ENCODE results near the gene PDZD2.

DNA sequence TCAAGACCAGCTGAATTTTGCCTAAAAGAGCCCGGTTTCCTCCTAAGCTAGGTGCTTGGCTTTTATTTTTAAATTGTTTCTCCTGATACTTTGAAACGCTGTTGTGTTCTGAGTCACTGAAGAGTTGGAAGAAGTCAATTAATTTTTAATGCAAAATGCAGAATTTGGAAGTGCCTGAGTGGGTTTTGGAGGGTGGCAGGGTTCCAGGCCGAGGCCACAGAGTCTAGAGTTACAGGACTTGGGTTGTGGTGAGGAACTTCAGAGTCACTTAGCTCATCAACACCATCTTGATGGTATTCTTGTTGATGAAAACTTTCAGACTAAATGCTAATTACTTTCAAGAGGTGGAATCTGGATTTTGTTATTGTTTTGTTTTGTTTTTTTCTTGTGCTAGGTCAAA lies 130.6 kb downstream of the PDZD2 start:
- TF ChIP-seq, protein P1, sequence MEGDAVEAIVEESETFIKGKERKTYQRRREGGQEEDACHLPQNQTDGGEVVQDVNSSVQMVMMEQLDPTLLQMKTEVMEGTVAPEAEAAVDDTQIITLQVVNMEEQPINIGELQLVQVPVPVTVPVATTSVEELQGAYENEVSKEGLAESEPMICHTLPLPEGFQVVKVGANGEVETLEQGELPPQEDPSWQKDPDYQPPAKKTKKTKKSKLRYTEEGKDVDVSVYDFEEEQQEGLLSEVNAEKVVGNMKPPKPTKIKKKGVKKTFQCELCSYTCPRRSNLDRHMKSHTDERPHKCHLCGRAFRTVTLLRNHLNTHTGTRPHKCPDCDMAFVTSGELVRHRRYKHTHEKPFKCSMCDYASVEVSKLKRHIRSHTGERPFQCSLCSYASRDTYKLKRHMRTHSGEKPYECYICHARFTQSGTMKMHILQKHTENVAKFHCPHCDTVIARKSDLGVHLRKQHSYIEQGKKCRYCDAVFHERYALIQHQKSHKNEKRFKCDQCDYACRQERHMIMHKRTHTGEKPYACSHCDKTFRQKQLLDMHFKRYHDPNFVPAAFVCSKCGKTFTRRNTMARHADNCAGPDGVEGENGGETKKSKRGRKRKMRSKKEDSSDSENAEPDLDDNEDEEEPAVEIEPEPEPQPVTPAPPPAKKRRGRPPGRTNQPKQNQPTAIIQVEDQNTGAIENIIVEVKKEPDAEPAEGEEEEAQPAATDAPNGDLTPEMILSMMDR (conservative IDR thresholded peaks at IDR 0.05; ENCODE audit: low read length), result no peak
- TF ChIP-seq EZH2phosphoT487 (IDR thresholded peaks at IDR 0.05; ENCODE audit: borderline replicate concordance), result no peak

Measured in Loucy (cell line).